PFSK-1 (cell line): ENCODE measurements around the gene C13orf46.

Experiments
- POLR2AphosphoS5 ChIP-seq: IDR thresholded peaks from 2 replicates; pipeline ENCODE4 v1.6.1; 2012; ENCODE audit warnings: low read depth, mild to moderate bottlenecking, control low read depth, low read length, moderate library complexity
- SIN3A ChIP-seq: IDR thresholded peaks from 2 replicates; pipeline ENCODE4 v1.6.1; 2012; ENCODE audit warnings: mild to moderate bottlenecking, low read length, moderate library complexity, borderline replicate concordance; ENCODE audit not compliant: insufficient read depth
- TAF1 ChIP-seq: IDR thresholded peaks from 2 replicates; pipeline ENCODE4 v1.6.1; 2012; ENCODE audit warnings: low read length, control low read depth, borderline replicate concordance; ENCODE audit not compliant: insufficient read depth
- TF ChIP-seq, protein P1 (sequence below), 2 experiments: IDR thresholded peaks; 2 replicates each; pipeline versions ENCODE4 v1.6.1 to v1.8.0; 2011 to 2012; ENCODE audit warnings: low read depth in 2 of 2, low read length in 2 of 2, control low read depth in 1 of 2, inconsistent platforms in 1 of 2, mild to moderate bottlenecking in 1 of 2, moderate library complexity in 1 of 2; ENCODE audit not compliant: insufficient read depth in 1 of 2

DNA sequence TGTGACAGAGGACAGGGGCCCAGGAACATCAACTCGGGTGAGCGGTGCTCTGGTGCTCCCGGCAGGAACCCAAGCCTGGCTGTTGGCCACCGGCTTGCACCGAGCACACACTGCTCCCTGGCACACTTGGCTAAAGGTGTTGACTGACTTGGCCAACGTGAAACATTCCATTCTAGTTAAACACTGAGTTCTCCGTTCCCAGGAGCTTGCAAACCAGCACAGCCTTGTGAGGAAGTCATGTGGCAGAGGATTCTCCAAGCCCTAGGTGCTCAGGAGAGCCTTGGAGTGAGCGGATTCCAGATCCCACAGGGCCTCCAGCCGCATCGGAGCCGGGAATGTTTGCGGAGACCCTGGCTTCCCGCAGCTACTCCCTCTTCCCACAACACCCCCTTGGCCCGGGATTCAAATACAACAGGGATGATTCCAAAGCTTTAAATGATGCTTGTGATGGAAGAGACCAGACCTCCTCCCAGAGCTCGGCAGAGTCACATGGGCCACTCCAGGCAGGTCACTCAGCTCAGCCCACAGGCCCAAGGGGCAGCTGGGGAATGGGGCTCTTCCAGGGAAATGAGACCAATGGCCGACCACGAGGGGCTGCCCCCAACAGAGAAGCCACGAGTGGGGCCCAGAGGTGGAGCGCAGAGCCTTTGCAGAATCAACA lies 2.9 kb downstream of the C13orf46 start:
- TF ChIP-seq POLR2AphosphoS5 (no peak), TAF1 (no peak), SIN3A (no peak)
- TF ChIP-seq, protein P1, sequence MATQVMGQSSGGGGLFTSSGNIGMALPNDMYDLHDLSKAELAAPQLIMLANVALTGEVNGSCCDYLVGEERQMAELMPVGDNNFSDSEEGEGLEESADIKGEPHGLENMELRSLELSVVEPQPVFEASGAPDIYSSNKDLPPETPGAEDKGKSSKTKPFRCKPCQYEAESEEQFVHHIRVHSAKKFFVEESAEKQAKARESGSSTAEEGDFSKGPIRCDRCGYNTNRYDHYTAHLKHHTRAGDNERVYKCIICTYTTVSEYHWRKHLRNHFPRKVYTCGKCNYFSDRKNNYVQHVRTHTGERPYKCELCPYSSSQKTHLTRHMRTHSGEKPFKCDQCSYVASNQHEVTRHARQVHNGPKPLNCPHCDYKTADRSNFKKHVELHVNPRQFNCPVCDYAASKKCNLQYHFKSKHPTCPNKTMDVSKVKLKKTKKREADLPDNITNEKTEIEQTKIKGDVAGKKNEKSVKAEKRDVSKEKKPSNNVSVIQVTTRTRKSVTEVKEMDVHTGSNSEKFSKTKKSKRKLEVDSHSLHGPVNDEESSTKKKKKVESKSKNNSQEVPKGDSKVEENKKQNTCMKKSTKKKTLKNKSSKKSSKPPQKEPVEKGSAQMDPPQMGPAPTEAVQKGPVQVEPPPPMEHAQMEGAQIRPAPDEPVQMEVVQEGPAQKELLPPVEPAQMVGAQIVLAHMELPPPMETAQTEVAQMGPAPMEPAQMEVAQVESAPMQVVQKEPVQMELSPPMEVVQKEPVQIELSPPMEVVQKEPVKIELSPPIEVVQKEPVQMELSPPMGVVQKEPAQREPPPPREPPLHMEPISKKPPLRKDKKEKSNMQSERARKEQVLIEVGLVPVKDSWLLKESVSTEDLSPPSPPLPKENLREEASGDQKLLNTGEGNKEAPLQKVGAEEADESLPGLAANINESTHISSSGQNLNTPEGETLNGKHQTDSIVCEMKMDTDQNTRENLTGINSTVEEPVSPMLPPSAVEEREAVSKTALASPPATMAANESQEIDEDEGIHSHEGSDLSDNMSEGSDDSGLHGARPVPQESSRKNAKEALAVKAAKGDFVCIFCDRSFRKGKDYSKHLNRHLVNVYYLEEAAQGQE (IDR thresholded peaks at IDR 0.05; ENCODE audit: insufficient read depth in 1 of 2, low read depth in 2 of 2, low read length in 2 of 2): no peak
